PC-9 (cell line): ENCODE measurements around the gene RASSF4. TPM values are rescaled to one million over a fixed set of nuclear protein-coding genes. Genes with fewer than 3 reads are reported as not detected.

Source experiments
- BruUV-seq: library from RNA; stranded (reverse); fragments of 400-500 nt; replicated peaks from 2 replicates; lab custom pipeline; 2021; lab: Mats Ljungman, UMichigan
- CTCF ChIA-PET: fragments of 300-600 bp; sonication (Branson Sonifier 250); formaldehyde crosslinking; loops from one replicate; lab custom pipeline; 2022; ENCODE audit warnings: antibody characterized with exemption; lab: Charles Lee
- POLR2A ChIA-PET: fragments of 300-600 bp; sonication (Branson Sonifier 250); formaldehyde crosslinking; loops from one replicate; lab custom pipeline; 2022; ENCODE audit warnings: antibody characterized with exemption; ENCODE audit not compliant: unreplicated experiment; lab: Charles Lee
- DNase-seq, 2 experiments: peaks; one replicate each; pipeline versions ENCODE4 v3.0.0 to v3.0.0-alpha.2; 2015 to 2022; ENCODE audit warnings: mixed read lengths in 1 of 2
- H2AFZ ChIP-seq: fragments of 200-600 bp; sonication (generic); 2 replicates; pipeline ENCODE4 v1.8.1; 2017; ENCODE audit warnings: antibody characterized with exemption
- H3F3A ChIP-seq: fragments of 200-600 bp; sonication (generic); 2 replicates; pipeline ENCODE4 v1.8.1; 2017; ENCODE audit warnings: antibody characterized with exemption, mild to moderate bottlenecking, low read depth; ENCODE audit not compliant: insufficient read depth
- H3K27ac ChIP-seq: fragments of 200-600 bp; sonication (generic); 2 replicates; pipeline ENCODE4 v1.6.1; 2016; ENCODE audit warnings: mixed run types
- H3K27me3 ChIP-seq: fragments of 200-600 bp; sonication (generic); 2 replicates; pipeline ENCODE4 v1.6.1; 2016; ENCODE audit warnings: low read depth, mixed run types; ENCODE audit not compliant: insufficient read depth
- H3K36me3 ChIP-seq: fragments of 200-600 bp; sonication (generic); 2 replicates; pipeline ENCODE4 v1.6.1; 2016; ENCODE audit warnings: low read depth, mixed run types
- H3K4me1 ChIP-seq: fragments of 200-600 bp; sonication (generic); replicated peaks from 2 replicates; pipeline ENCODE4 v1.6.1; 2016; ENCODE audit warnings: mixed run types; ENCODE audit not compliant: insufficient read depth
- H3K4me2 ChIP-seq: fragments of 200-600 bp; sonication (generic); 2 replicates; pipeline ENCODE4 v1.6.1; 2017; ENCODE audit warnings: mixed run types
- H3K4me3 ChIP-seq: fragments of 200-600 bp; sonication (generic); 2 replicates; pipeline ENCODE4 v1.6.1; 2016; ENCODE audit warnings: mixed run types
- H3K79me2 ChIP-seq: fragments of 200-600 bp; sonication (generic); 2 replicates; pipeline ENCODE4 v1.6.1; 2017; ENCODE audit warnings: low read depth, mixed run types
- H3K9me2 ChIP-seq: fragments of 200-600 bp; sonication (generic); 2 replicates; pipeline ENCODE4 v1.8.1; 2017; ENCODE audit warnings: mild to moderate bottlenecking; ENCODE audit not compliant: insufficient read depth
- H3K9me3 ChIP-seq: fragments of 200-600 bp; sonication (generic); 2 replicates; pipeline ENCODE4 v1.8.1; 2016; ENCODE audit warnings: low read depth; ENCODE audit not compliant: insufficient read depth
- H4K20me1 ChIP-seq: fragments of 200-600 bp; sonication (generic); 2 replicates; pipeline ENCODE4 v1.8.1; 2017; ENCODE audit not compliant: insufficient read depth
- EZH2 ChIP-seq: fragments of 200-600 bp; sonication (generic); IDR thresholded peaks from 2 replicates; pipeline ENCODE4 v1.8.0; 2017; ENCODE audit warnings: antibody characterized with exemption, low read depth
- intact Hi-C: fragments of 100-400 bp; cut with micrococcal nuclease; formaldehyde crosslinking; loops from one replicate; pipeline ENCODE4 v1.10.0; 2022; ENCODE audit not compliant: unreplicated experiment
- total RNA-seq: library from RNA; stranded (reverse); gene quantifications from 2 replicates; pipeline ENCODE4 v1.2.3, GENCODE V29; 2021
- TF ChIP-seq, protein P1 (sequence below): fragments of 200-600 bp; sonication (generic); conservative IDR thresholded peaks from 2 replicates; pipeline ENCODE4 v1.6.1; 2017; ENCODE audit warnings: mixed run types, antibody characterized with exemption, mild to moderate bottlenecking, moderate library complexity

RASSF4 gene
- total RNA-seq, 1 experiment from 2014 or later = 6.5 TPM

DNA sequence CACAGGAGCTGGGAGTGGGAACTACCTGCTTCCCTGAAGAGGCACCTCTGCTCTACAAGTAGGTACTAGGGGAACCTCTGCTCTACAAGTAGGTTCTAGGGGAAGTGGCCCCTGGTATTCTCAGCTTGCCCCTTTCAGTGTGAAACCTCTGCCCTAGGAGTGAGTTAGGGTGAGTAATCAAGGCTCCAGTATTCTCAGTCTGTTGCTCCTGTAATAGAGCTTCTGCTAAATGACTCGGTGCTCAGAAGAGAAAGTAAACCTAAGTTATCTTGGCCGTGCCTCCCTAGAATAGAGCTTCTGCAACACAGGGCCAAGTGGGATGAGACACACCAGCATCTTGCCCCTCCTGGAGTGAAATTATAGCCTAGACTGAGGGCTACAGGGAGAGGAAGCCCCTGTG lies 13.4 kb upstream of the RASSF4 start:
- H3K4me1 ChIP-seq = no peaks in the 10 kb centered on the region
- H3K9me3 ChIP-seq = peaks cover 5% of the 10 kb centered on the region; the same call in 1 of the 2 replicates
- H4K20me1 ChIP-seq = no peaks in the 10 kb centered on the region; the same call in 1 of the 2 replicates
- no peak overlapping the region for H3K4me3 ChIP-seq
- POLR2A ChIA-PET = no interaction called here
- no TSS peak for BruUV-seq
- intact Hi-C loops = no loop called here
- H3K27ac ChIP-seq = no peak overlapping the region
- no peak overlapping the region for H2AFZ ChIP-seq
- TF ChIP-seq, protein P1, sequence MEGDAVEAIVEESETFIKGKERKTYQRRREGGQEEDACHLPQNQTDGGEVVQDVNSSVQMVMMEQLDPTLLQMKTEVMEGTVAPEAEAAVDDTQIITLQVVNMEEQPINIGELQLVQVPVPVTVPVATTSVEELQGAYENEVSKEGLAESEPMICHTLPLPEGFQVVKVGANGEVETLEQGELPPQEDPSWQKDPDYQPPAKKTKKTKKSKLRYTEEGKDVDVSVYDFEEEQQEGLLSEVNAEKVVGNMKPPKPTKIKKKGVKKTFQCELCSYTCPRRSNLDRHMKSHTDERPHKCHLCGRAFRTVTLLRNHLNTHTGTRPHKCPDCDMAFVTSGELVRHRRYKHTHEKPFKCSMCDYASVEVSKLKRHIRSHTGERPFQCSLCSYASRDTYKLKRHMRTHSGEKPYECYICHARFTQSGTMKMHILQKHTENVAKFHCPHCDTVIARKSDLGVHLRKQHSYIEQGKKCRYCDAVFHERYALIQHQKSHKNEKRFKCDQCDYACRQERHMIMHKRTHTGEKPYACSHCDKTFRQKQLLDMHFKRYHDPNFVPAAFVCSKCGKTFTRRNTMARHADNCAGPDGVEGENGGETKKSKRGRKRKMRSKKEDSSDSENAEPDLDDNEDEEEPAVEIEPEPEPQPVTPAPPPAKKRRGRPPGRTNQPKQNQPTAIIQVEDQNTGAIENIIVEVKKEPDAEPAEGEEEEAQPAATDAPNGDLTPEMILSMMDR = no peak
- TF ChIP-seq EZH2 = no peak
- no peaks in the 10 kb centered on the region for H3K27me3 ChIP-seq
- H3F3A ChIP-seq = no peaks in the 10 kb centered on the region
- H3K4me2 ChIP-seq = peak overlapping the region; percentile 52
- H3K9me2 ChIP-seq = no peaks in the 10 kb centered on the region
- CTCF ChIA-PET = no interaction called here
- H3K79me2 ChIP-seq = no peaks in the 10 kb centered on the region
- DNase-seq = no peak
- no peaks in the 10 kb centered on the region for H3K36me3 ChIP-seq

DNA sequence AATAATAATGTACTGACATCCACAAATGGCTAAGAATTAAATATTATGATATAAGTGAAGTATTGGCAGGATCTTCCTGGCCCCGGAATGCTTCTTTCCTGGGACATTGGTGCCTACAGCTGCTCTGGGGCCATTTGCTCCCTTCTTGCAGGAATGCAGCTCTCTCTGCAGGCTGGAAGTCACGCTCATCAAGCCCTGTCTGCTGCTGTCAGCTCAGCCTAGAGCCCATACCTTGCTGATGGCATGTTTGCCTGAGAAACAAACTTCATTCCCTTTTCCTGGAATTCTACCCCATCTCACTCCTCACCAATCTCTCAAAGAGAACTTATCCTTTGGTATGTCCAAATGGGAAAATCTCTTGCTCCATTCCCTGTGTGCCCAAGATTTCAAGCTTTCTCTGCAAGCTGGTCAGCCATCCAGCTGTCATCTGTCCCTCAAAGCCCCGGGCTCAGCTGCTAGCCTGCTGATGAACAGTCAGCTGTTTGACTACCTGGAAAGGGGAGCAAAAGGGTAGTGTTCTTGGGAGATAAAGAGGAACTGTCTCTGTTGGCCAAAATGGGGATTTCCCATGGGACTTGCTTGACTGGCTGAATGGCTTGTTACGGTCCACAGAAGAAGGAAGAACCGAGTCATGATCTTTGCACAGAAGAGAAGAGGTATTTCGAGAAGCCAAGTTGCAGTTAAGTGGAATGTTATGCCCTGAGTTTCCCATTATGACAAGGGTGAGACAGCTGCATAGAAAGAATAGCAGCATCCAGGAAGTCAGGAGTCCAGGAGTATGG lies 12.0 kb upstream of the RASSF4 start:
- no peak overlapping the region for H3K4me3 ChIP-seq
- intact Hi-C loops = no loop called here
- H3K27ac ChIP-seq = no peak overlapping the region
- no peaks in the 10 kb centered on the region for H3K4me1 ChIP-seq
- no peak overlapping the region for H2AFZ ChIP-seq
- H3F3A ChIP-seq = no peaks in the 10 kb centered on the region
- no peak for DNase-seq
- H3K36me3 ChIP-seq = no peaks in the 10 kb centered on the region
- H3K79me2 ChIP-seq = no peaks in the 10 kb centered on the region
- peaks cover 5% of the 10 kb centered on the region; the same call in 1 of the 2 replicates for H3K9me3 ChIP-seq
- H3K27me3 ChIP-seq = no peaks in the 10 kb centered on the region
- CTCF ChIA-PET = no interaction called here
- H3K9me2 ChIP-seq = no peaks in the 10 kb centered on the region
- no peaks in the 10 kb centered on the region; the same call in 1 of the 2 replicates for H4K20me1 ChIP-seq
- POLR2A ChIA-PET = no interaction called here
- TF ChIP-seq EZH2 = no peak
- TF ChIP-seq, protein P1 = no peak
- BruUV-seq = no TSS peak
- H3K4me2 ChIP-seq = no peak overlapping the region

DNA sequence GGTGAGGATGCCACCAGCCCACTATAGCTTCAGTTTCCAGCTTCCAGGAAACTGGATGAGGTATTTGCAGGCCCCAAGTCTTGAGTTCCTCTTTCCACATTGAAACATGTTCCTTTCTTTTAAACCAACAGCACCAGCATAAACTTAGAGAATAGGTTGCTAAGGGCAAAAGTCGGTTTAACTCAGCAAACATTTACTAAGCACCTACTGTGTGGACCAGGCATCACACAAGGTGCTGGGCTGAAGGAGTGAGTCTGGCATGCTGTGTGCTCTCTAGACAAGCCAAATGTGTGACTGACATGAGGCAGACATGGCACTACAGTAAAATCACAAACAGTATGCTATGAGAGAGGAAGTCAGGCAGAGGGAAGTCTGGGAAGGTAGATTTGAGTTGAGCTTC lies 11.0 kb upstream of the RASSF4 start:
- Histone ChIP-seq H3K27ac (no peak overlapping the region), H3K9me3 (peaks cover 5% of the 10 kb centered on the region; the same call in 1 of the 2 replicates), H4K20me1 (no peaks in the 10 kb centered on the region), H3K79me2 (no peaks in the 10 kb centered on the region), H3K27me3 (no peaks in the 10 kb centered on the region), H3K36me3 (no peaks in the 10 kb centered on the region), H3K9me2 (no peaks in the 10 kb centered on the region), H3K4me2 (no peak overlapping the region), H3K4me1 (no peaks in the 10 kb centered on the region), H3K4me3 (no peak overlapping the region), H3F3A (no peaks in the 10 kb centered on the region), H2AFZ (no peak overlapping the region)
- no peak for DNase-seq
- no TSS peak for BruUV-seq
- CTCF ChIA-PET = no interaction called here
- TF ChIP-seq, protein P1 = no peak
- TF ChIP-seq EZH2 = no peak
- POLR2A ChIA-PET = no interaction called here
- intact Hi-C loops = no loop called here
